ENCODE results near the gene RNF223. TPM values are rescaled to one million over a fixed set of nuclear protein-coding genes. Genes with fewer than 3 reads are reported as not detected.

Gene RNF223
- total and polyA plus RNA-seq, 2 of the 8 experiments (the other 6 are each of a cell fraction or from before 2014, with no cell fraction given) = not detected

- TF ChIP-seq NANOG (IDR thresholded peaks at IDR 0.05; ENCODE audit: insufficient read depth, low read depth, low read length, poor library complexity, severe bottlenecking) (no peak), PHF8 (conservative IDR thresholded peaks at IDR 0.05; ENCODE audit: low read depth, low read length) (no peak)
These were observed 583 bp upstream of the RNF223 start (continued) for GRCh38 chr1:1074631-1075147.

Data from H1 (cell line).